Posterior vena cava (tissue), 2 donors: ENCODE results near the gene PNCK. TPM values are rescaled to one million over a fixed set of nuclear protein-coding genes. Genes with fewer than 3 reads are reported as not detected.
A peak's percentile ranks its signal among the peaks of the same experiment; 100 is the strongest.

Source experiments
- DNase-seq: peaks from one replicate; pipeline ENCODE4 v3.0.0-alpha.2; 2020; ENCODE audit warnings: low spot score
- intact Hi-C, 2 donors: fragments of 100-400 bp; cut with DNase I; formaldehyde crosslinking; loops; one replicate each; pipeline versions ENCODE4 v1.14.1 to v1.14.2; 2022 to 2023
- total RNA-seq, 2 donors: library from RNA; stranded (reverse); fragmentation: NEBNext Ultra II Directional; extraction: Animal tissue kit (Norgen Biotek cat#: 25700); gene quantifications; one replicate each; pipeline ENCODE4 v1.2.1, GENCODE V29; 2021
- donor health status: DM: yes; HTN: yes; CAD: no.
- donor health status: DM: yes; HTN: yes; CAD: no.

Gene PNCK
- total RNA-seq, 2 donors from 2014 or later, result 41.1 to 58.9 TPM

DNA sequence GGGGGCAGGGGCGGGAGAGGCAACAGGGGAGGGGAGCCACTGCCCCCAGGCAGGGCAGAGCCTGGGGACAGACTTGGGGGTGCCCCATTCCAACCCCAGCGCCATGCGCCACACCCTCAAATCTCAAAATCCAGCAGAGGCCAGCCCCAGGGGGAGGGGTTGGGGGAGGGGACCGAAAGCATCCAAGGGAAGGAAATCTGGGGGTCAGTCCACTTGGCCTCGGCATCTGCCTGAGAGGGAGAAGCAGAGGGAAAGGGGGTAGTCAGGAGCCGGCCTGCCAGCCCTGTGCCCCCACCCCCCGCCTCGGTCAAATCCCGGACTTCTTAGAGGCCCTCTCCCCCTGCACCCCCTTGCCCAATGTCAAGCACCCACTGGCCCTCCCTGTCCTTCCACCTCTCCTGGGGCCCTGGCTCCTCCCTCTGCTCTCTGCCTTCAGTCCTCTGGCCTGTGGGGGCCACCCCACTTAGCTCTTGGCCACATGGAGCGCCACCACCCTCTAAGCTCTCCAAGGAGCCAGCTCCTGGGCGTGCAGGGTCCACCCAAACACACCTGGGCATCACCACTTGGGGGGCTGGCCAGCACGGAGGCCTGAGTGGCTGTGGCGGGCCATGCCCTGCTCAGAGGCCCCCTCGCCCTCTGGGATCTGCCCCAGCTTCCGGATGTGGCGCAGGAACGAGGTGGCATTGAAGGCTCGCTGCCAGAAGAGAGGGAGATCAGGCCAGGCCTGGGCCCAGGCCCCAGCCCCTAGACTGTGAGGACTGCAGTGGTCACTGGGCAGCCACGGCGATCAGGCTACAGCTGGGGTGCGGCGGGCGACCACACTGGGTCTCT lies 3.5 kb downstream of the PNCK start:
- intact Hi-C loops, result loop anchor here (5.0 to 10.0 kb wide), 2 partner anchors 115 to 1417 kb away; no protein-coding TSS in a partner anchor

DNA sequence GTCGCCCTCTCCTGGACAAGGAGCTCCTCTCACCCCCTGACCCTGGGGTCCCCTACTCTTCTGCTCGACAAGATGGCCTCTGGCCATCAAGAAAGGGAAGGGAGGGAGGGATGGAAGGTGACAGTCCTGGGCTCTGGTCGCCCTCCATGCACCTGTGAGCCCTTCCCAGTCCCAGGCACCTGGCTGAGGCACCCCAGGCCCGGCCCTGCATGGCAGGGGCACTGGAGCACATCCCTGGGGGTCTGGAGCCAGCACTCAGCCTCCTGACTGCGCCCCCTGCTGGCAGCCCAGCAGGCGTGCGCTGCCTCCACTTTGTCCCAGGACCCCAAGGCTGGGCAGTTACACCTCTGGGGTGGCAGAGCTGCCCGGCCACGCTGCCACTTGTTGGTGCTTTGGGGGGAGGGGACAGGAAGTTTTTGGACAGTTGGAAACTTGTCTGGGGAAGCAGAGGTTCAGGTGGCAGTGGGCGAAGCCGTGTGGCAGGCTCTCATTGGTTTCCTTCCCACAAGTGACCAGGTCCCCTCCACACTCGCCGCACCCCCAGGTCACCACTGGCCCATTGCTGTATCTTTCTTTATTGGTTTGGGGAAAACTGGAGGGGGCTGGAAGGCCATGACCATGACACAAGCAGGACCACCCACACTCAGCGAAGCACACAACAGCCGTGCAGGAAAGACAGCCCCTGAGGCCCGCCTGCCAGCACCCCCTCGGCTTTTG lies 4.3 kb downstream of the PNCK start:
- DNase-seq, result peak; percentile 73
- intact Hi-C loops, result loop anchor here (5.0 to 10.0 kb wide), 2 partner anchors 115 to 1418 kb away; no protein-coding TSS in a partner anchor

More for the DNA sequence above, 3.5 kb downstream of the PNCK start:
- no peak for DNase-seq

DNA sequence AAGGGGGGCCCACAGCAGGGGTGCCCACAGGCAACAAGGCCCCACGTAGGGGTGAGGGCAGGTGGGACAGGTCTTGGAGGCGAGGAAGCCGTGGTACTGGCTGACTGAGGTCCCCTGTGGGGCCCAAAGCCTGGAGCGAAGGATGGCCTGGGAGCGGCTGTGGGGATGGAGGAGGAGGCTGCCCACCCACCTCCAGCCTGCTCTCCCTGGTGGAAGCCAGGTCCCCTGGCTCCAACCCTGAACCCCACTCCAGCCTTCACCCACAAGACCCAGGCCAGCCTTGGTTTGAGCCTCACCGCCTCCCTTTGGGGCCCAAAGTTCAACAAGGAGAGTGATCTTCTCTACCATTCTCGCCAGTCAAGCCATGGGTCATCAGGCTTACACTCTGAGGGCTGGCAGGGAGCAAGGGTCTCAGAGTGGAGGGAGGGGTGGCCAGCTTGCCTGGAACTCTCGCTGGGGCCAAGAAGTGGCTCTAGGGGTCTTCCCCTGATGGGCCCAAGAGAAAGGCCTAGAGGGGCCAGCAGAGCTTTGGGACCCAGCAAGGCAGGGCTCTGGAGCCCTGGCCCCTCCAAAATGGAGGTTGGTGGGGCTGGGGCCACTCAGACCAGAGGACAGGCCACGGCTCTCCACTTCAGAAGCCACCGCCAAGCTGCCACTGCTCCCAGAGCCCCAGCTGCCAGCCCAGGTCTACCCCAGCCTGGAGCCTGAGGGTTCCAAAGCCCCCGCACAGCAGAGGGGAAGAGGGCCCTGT lies 5.0 kb downstream of the PNCK start:
- intact Hi-C loops, result loop anchor here (5.0 to 10.0 kb wide), 2 partner anchors 114 to 1419 kb away; no protein-coding TSS in a partner anchor
- no peak for DNase-seq

DNA sequence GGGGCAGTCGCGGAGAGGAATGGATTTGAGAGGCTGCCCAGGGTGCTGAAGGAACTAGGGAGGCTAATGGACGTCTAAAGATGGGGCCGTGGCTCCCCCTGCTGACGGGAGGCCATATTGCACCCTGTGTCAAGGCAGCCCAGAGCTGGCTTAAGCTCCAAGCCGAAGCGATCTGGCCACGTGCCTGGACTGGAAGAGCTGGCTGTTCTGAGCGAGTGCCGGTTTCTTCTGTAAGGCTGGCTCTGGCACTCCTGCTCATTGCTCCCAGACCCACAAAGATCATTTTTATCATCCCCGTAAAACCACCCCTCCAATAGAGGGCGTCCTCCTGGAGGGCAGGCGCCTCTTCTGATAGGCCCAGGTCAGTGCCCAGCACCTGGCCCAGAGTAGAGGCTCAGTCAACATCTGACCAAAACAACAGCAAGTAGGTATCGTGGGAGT lies 5.6 kb downstream of the PNCK start:
- DNase-seq, result peak; percentile 96
- intact Hi-C loops, result loop anchor here (5.0 to 10.0 kb wide), 2 partner anchors 113 to 1419 kb away; no protein-coding TSS in a partner anchor

DNA sequence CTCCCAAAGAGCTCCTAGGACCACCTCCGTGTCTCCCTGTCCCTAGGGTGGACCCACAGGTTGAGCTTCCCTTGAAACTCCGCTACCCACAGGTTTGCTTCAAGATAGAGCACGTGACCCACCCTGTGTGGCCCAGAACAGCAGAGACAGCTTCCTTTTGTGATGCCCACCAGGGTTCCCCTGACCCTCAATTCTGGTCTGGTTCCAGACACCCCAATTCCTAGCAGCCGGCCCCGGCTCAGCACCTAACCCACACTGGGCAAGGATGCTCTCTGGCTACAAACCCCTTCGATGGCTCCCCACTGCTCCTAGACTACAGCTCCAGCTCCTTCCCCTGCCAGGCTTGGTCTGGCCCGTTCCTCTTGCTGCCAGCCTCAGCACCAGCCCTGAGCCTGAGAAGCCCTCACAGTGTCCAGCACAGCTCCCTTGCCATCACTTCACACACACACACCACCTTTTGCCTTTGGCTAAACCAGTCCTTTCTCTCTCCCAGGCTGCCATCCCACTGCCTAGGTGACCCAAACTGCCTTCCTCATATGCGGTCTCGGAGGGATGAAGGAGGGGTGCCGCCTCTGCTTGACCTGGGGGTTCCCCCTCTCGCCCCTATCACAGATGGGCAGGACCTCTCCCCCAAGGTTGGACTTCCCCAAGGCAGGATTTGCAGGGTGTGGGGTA lies 6.2 kb downstream of the PNCK start:
- no peak for DNase-seq
- intact Hi-C loops, result loop anchor here (5.0 to 10.0 kb wide), 2 partner anchors 113 to 1420 kb away; no protein-coding TSS in a partner anchor

DNA sequence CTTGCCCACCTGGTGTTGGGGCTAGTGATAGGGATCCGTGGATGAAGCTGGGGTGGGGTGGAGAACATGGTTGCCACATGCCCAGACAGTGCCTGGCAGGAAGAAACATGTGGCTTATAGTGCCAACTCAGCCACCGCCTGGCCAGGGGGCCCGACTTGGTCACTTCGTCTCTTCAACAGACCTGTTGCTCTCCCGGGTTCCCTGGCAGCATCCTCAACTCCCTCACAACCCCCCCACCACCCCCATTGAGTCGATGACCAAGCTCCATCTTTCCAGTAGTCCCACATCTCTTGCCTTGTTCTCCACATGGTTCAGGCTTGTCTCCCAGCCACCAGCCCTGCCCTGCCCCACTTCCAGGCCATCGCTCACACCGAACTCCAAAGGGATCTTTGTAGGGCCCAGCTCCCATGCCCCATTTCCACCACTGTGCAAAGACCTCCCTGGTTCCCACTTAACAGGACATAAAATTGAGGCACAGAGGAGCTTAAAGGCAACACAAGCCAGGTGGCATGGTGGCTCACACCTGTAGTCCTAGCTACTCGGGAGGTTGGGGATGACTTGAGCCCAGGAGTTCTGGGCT lies 7.8 kb downstream of the PNCK start:
- intact Hi-C loops, result loop anchor here (5.0 to 10.0 kb wide), 2 partner anchors 111 to 1421 kb away; no protein-coding TSS in a partner anchor
- no peak for DNase-seq

DNA sequence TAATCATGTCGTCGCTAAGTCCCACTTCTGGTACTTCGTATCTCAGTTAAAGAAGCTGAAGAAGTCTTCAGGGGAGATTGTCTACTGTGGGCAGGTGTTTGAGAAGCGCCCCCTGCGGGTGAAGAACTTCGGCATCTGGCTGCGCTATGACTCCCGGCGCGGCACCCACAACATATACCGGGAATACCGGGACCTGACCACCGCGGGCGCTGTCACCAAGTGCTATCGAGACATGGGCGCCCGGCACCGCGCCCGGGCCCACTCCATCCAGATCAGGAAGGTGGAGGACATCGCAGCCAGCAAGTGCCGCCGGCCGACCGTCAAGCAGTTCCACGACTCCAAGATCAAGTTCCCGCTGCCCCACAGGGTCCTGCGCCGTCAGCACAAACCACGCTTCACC lies 11.3 kb downstream of the PNCK start:
- intact Hi-C loops, result loop anchor here in 1 of 2 donors (10.0 kb wide), 1 partner anchor 107 kb away; no protein-coding TSS in a partner anchor
- DNase-seq, result peak; percentile 86

DNA sequence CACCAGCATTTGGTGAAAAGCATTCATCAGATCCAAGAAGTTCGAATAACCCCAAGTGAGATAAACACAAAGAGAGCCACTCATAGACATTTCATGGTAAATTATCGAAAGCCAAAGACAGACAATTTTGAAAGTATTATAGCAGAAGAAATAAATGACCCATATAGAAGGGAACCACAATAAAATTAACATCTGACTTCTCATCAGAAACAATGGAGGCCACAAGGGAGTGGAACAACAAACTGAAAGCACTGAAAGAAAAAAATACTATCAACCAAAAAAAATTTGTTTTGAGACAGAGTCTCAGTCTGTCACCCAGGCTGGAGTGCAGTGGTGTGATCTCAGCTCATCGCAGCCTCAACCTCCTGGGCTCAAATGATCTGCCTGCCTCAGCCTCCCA lies 14.3 kb downstream of the PNCK start:
- no peak for DNase-seq
- intact Hi-C loops, result no loop called here

DNA sequence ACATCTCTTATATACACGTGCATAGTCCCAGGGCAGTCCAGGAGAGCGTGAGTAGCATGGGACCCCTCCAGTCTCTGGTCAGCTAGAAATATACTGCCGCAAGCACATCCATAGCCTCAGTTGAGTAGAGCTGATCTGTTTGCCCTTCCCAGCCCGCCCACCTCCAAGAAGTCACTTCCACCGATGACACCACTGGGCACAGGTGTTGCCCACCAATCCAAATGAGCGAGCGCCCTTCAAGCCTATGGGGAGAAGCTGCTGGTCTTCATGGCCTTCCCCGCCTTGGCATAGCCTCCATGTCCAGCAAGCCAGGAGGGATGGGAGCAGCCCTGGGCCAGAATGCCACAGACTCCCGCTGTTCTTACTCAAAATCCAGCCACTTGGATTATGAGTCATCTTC lies 16.5 kb downstream of the PNCK start:
- DNase-seq, result peak; percentile 72
- intact Hi-C loops, result no loop called here

DNA sequence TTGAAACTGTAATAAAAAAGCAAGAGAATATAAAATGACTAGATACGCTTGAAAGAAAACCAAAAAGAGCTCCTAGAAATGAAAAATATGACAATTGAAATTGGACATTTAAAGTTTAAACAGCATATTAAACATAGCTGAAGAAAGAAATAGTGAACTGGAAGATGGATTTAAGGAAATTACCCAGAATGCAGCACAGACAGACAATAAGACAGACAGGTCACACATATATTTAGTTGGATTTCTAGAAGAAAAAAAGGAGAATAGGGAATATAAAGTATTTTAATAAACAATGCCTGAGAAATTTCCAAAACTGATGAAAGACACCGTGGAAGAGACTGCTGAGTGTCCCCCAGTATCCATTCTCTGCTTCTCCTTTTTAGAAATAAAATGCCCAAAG lies 20.1 kb downstream of the PNCK start:
- DNase-seq, result no peak
- intact Hi-C loops, result no loop called here

DNA sequence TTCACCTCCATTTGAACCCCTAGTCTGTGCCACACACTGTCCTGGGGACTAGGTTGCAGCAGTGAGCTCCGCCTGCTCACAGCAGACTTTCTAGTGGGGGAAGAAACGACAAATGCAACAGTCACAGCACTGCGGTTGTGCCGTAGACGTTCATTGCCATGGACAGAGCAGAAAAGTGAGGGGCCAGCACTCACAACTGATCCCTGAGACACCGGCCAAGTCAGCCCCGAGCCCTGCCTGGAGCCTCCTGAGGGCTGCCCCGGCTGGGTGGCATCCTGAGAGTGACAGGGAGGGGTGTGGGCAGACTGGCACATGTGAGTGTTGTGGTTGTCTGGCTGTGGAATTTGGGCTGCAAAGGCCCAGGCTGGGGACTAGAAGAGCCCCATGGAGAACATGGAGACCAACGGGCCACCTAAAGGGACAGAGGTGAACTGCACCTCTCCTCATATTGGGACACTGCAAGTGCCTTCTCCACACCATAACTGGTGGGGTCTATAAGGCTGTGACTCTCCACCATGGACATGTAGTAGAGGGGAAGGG lies 22.0 kb downstream of the PNCK start:
- intact Hi-C loops, result no loop called here
- peak; percentile 62 for DNase-seq

DNA sequence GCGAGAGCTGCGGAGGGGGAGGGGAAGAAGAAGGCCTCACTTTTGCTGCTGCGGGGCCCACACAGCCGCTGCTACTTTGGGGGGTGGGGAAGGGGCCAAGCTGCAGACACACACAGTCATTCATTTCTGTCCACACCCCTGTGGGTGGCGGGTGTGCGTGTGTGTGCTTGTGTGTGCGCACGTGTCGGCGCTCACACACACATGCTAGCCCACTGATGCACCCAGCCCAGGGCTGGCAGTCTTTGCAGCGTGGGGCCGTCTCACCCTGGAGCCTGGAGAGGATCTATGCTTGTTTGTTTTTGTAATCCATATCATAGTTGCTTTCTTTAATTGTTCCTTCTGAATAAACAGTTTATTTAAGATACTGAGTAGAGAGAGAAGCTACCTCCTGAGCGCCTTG lies 22.7 kb downstream of the PNCK start:
- DNase-seq, result peak; percentile 42
- intact Hi-C loops, result no loop called here

DNA sequence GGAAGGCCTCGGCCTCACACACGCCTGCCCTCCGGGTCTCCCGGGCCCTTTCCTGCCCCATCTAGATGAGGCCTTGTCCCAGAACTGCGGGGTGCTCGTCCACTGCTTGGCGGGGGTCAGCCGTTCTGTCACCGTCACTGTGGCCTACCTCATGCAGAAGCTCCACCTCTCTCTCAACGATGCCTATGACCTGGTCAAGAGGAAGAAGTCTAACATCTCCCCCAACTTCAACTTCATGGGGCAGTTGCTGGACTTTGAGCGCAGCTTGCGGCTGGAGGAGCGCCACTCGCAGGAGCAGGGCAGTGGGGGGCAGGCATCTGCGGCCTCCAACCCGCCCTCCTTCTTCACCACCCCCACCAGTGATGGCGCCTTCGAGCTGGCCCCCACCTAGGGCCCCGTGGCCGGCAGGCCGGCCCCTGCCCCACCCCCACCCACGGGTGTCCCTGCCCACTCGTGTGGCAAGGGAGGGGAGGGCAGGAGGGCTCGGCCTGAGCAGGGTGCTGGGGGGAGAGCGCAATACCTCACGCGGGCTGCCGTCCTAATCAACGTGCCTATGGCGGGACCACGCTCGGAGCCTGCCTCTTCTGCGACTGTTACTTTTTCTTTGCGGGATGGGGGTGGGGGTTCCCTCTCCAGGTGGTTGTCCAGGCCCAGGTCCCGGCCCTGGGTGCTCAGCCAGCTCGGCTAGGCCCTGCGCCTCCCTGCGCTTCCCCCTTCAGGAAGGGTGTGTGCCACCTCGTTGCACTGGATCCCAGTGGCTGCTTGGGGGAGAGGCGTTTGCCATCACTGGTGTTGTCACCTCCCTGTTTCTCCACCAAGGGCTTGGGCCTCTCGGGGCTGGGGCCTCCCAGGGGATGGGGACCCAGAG lies 23.5 kb downstream of the PNCK start:
- DNase-seq, result peak; percentile 67
- intact Hi-C loops, result no loop called here

DNA sequence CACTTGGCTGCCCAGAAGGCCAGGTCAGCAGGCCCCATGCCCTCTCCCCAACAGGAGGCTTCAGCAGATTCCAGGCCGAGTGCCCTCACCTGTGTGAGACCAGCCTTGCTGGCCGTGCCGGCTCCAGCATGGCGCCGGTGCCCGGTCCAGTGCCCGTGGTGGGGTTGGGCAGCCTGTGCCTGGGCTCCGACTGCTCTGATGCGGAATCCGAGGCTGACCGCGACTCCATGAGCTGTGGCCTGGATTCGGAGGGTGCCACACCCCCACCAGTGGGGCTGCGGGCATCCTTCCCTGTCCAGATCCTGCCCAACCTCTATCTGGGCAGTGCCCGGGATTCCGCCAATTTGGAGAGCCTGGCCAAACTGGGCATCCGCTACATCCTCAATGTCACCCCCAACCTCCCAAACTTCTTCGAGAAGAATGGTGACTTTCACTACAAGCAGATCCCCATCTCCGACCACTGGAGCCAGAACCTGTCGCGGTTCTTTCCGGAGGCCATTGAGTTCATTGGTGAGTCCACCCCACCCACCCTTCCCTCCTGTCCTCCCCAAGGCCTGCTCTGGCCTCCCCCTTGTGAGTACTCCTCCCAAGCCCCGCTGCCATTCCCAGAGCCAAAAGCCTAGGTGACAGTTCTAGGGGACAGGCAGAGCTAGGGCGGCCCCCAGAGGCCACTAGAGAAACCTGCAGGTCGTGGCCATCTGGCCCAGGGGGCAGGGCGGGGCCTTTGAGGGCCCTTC lies 24.3 kb downstream of the PNCK start:
- DNase-seq, result peak; percentile 69
- intact Hi-C loops, result no loop called here

DNA sequence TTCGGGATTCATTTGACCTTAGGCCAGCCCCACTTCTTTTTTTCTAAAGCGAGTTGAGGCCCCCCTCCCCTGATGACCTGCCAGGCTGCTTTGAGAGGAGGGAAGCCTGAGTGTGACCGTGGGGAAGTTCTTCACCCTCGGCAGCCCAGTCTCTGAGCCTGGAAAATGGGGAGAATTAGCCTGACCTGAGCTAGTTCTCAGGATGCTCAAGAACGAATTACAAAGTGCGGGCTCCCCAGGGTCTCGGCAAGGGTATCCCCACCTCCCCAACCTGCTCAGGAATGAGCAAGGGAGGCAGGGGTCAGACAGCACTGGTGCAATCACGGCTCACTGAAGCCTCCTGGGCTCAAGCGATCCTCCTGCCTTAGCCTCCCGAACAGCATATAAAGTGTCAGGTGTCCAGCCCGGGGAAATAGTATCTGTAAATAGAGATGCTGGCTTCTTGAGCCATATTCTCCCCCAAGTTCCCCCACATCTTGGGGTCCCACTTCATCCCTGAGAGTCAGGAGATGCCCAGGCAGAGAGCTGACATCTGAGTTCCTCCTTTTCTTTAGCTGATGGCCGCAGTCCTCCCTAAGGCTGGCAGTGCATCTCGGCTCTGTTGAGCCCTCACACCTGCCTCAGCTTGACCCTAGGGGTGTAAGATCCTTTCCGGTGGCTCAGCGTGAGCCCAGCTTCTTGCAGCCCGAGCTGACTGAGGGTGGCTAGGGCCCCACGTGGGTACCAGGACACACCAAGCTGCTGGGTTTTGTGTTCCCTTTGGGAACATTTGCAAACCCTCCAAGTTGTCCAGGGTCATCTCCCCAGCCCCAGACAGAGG lies 25.0 kb downstream of the PNCK start:
- peak; percentile 55 for DNase-seq
- intact Hi-C loops, result no loop called here
